GM23338 (cell line): ENCODE measurements around the gene CYTL1.

Experiments
- CREB1 ChIP-seq: fragments of 250-450 bp; sonication (Bioruptor Pico); IDR thresholded peaks from 2 replicates; pipeline ENCODE4 v1.5.0; 2020; ENCODE audit warnings: low read depth, mild to moderate bottlenecking, moderate library complexity
- EZH2 ChIP-seq: fragments of 200-600 bp; sonication (generic); IDR thresholded peaks from one replicate; pipeline ENCODE4 v1.8.0; 2017; ENCODE audit warnings: antibody characterized with exemption, mild to moderate bottlenecking, low read depth; ENCODE audit not compliant: unreplicated experiment
- EZH2phosphoT487 ChIP-seq: fragments of 200-600 bp; sonication (generic); IDR thresholded peaks from one replicate; pipeline ENCODE4 v1.8.1; 2018; ENCODE audit warnings: antibody characterized with exemption; ENCODE audit not compliant: unreplicated experiment
- NANOG ChIP-seq: IDR thresholded peaks from 2 replicates; pipeline ENCODE4 v1.6.1; 2016; ENCODE audit warnings: antibody characterized with exemption, borderline replicate concordance
- TF ChIP-seq, protein P1 (sequence below): IDR thresholded peaks from one replicate; pipeline ENCODE4 v1.6.1; 2018; ENCODE audit warnings: antibody characterized with exemption; ENCODE audit not compliant: unreplicated experiment
- TF ChIP-seq, protein P2 (sequence below), 2 experiments: fragments of 200-600 bp in 1 of 2; sonication (generic) in 1 of 2; conservative IDR thresholded peaks; 2 replicates each; pipeline versions ENCODE4 v1.5.1 to v1.6.1; 2016 to 2017; ENCODE audit warnings: antibody characterized with exemption in 2 of 2, low read depth in 2 of 2, mild to moderate bottlenecking in 2 of 2, moderate library complexity in 1 of 2

DNA sequence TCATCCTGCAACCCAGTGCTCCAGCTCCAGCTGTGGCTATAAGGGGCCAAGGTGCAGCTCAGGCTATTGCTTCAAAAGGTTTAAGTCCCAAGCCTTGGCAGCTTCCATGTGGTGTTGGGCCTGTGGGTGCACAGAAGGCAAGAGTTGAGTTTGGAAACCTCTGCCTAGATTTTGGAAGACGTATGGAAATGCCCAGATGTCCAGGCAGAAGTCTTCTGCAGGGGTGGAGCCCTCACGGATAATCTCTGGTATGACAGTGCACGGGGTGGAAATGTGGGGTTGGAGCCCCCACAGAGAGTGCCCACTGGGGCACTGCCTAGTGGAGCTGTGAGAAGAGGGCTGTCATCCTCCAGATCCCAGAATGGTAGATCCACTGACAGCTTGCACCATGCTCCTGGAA, 44.5 kb downstream of the CYTL1 start:
- TF ChIP-seq EZH2 (no peak), EZH2phosphoT487 (no peak), NANOG (no peak), CREB1 (CRISPR knock-in tag) (no peak)
- TF ChIP-seq, protein P1, sequence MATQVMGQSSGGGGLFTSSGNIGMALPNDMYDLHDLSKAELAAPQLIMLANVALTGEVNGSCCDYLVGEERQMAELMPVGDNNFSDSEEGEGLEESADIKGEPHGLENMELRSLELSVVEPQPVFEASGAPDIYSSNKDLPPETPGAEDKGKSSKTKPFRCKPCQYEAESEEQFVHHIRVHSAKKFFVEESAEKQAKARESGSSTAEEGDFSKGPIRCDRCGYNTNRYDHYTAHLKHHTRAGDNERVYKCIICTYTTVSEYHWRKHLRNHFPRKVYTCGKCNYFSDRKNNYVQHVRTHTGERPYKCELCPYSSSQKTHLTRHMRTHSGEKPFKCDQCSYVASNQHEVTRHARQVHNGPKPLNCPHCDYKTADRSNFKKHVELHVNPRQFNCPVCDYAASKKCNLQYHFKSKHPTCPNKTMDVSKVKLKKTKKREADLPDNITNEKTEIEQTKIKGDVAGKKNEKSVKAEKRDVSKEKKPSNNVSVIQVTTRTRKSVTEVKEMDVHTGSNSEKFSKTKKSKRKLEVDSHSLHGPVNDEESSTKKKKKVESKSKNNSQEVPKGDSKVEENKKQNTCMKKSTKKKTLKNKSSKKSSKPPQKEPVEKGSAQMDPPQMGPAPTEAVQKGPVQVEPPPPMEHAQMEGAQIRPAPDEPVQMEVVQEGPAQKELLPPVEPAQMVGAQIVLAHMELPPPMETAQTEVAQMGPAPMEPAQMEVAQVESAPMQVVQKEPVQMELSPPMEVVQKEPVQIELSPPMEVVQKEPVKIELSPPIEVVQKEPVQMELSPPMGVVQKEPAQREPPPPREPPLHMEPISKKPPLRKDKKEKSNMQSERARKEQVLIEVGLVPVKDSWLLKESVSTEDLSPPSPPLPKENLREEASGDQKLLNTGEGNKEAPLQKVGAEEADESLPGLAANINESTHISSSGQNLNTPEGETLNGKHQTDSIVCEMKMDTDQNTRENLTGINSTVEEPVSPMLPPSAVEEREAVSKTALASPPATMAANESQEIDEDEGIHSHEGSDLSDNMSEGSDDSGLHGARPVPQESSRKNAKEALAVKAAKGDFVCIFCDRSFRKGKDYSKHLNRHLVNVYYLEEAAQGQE = no peak
- TF ChIP-seq, protein P2, sequence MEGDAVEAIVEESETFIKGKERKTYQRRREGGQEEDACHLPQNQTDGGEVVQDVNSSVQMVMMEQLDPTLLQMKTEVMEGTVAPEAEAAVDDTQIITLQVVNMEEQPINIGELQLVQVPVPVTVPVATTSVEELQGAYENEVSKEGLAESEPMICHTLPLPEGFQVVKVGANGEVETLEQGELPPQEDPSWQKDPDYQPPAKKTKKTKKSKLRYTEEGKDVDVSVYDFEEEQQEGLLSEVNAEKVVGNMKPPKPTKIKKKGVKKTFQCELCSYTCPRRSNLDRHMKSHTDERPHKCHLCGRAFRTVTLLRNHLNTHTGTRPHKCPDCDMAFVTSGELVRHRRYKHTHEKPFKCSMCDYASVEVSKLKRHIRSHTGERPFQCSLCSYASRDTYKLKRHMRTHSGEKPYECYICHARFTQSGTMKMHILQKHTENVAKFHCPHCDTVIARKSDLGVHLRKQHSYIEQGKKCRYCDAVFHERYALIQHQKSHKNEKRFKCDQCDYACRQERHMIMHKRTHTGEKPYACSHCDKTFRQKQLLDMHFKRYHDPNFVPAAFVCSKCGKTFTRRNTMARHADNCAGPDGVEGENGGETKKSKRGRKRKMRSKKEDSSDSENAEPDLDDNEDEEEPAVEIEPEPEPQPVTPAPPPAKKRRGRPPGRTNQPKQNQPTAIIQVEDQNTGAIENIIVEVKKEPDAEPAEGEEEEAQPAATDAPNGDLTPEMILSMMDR (conservative IDR thresholded peaks at IDR 0.05; ENCODE audit: low read depth in 2 of 2) = no peak
